Tibial artery (tissue), 4 donors: ENCODE results near the gene OXA1L.

Source experiments
- DNase-seq, 2 donors: peaks; one replicate each; pipeline ENCODE4 v3.0.0-alpha.2; 2019
- H3K27ac ChIP-seq, 2 donors: fragments of 200-600 bp; sonication (generic) in 1 of 2; 1 replicate in 1 of 2; 2 replicates in 1 of 2; pipeline ENCODE4 v1.5.1; 2018 to 2019; ENCODE audit warnings: mild to moderate bottlenecking in 1 of 2
- H3K27me3 ChIP-seq, 2 donors: fragments of 200-600 bp; sonication (generic) in 1 of 2; one replicate each; pipeline versions ENCODE4 v1.5.1 to v1.6.0; 2016 to 2019
- H3K36me3 ChIP-seq, 3 donors: fragments of 200-600 bp; sonication (generic) in 2 of 3; one replicate each; pipeline ENCODE4 v1.5.1; 2016 to 2019; ENCODE audit warnings: mild to moderate bottlenecking in 2 of 3
- H3K4me1 ChIP-seq, 4 donors: fragments of 200-600 bp; sonication (generic) in 2 of 4; 1 replicate in 3 of 4; 2 replicates in 1 of 4; pipeline ENCODE4 v1.5.1; 2016 to 2019
- H3K4me3 ChIP-seq, 2 donors: fragments of 200-600 bp; sonication (generic) in 1 of 2; 1 replicate in 1 of 2; 2 replicates in 1 of 2; pipeline ENCODE4 v1.5.1; 2018 to 2019; ENCODE audit warnings: mild to moderate bottlenecking in 2 of 2
- H3K9me3 ChIP-seq, 3 donors: fragments of 200-600 bp; sonication (generic) in 1 of 3; one replicate each; pipeline ENCODE4 v1.5.1; 2016 to 2019
- intact Hi-C: fragments of 100-400 bp; cut with DNase I; formaldehyde crosslinking; loops from one replicate; pipeline ENCODE4 v1.15.0; 2023; ENCODE audit warnings: low total_unique reads
- TF ChIP-seq, protein P1 (sequence below), 2 experiments: fragments of 200-600 bp in 1 of 2; fragments of 450-650 bp in 1 of 2; IDR thresholded peaks; one replicate each; pipeline ENCODE4 v1.5.1; 2017 to 2019; ENCODE audit warnings: antibody characterized with exemption in 2 of 2, mild to moderate bottlenecking in 1 of 2, moderate library complexity in 1 of 2

The OXA1L gene

DNA sequence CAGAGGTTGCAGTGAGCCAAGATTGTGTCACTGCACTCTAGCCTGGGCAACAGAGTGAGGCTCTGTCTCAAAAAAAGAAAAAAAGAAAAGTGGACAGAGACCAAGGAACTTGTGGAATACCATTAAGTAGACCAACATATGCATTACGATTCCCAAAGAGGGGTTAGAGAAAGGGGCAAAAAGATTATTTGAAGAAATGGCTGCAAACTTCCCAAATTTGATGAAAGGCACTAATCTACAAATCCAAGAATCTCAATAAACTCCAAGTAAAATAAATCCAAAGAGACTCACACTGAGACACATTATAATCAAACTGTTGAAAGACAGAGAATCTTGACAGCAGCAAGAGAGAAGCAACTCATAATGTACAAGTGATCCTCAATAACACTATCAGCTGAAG, 4.8 kb upstream of the OXA1L start:
- H3K4me1 ChIP-seq = peaks cover 0 to 7% (median 2%) of the 10 kb centered on the region in 4 donors
- H3K27ac ChIP-seq = no peak overlapping the region
- TF ChIP-seq, protein P1, sequence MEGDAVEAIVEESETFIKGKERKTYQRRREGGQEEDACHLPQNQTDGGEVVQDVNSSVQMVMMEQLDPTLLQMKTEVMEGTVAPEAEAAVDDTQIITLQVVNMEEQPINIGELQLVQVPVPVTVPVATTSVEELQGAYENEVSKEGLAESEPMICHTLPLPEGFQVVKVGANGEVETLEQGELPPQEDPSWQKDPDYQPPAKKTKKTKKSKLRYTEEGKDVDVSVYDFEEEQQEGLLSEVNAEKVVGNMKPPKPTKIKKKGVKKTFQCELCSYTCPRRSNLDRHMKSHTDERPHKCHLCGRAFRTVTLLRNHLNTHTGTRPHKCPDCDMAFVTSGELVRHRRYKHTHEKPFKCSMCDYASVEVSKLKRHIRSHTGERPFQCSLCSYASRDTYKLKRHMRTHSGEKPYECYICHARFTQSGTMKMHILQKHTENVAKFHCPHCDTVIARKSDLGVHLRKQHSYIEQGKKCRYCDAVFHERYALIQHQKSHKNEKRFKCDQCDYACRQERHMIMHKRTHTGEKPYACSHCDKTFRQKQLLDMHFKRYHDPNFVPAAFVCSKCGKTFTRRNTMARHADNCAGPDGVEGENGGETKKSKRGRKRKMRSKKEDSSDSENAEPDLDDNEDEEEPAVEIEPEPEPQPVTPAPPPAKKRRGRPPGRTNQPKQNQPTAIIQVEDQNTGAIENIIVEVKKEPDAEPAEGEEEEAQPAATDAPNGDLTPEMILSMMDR (IDR thresholded peaks at IDR 0.05) = no peak
- intact Hi-C loops = loop anchor here (10.0 kb wide), 1 partner anchor 73 kb away; the partner anchor contains the start of gene MMP14
- DNase-seq = no peak
- H3K4me3 ChIP-seq = no peak overlapping the region
- H3K36me3 ChIP-seq = peaks cover 0 to 10% (median 0%) of the 10 kb centered on the region in 3 donors
- no peaks in the 10 kb centered on the region for H3K27me3 ChIP-seq
- H3K9me3 ChIP-seq = peaks cover 0 to 9% (median 0%) of the 10 kb centered on the region in 3 donors

- Histone ChIP-seq H3K36me3 (peaks cover 11 to 20% (median 15%) of the 10 kb centered on the region in 3 donors), H3K27ac (no peak overlapping the region), H3K27me3 (no peaks in the 10 kb centered on the region), H3K9me3 (peaks cover 0 to 9% (median 0%) of the 10 kb centered on the region in 3 donors), H3K4me3 (no peak overlapping the region), H3K4me1 (peaks cover 0 to 19% (median 15%) of the 10 kb centered on the region in 4 donors)
- intact Hi-C loops = loop anchor here (10.0 kb wide), 1 partner anchor 70 kb away; the partner anchor contains the start of gene MMP14
- TF ChIP-seq, protein P1 (IDR thresholded peaks at IDR 0.05) = no peak
- DNase-seq = no peak
These were observed 2.1 kb upstream of the OXA1L start for GRCh38 chr14:22764382-22764781.

GRCh38 chr14:22767323-22767589, 768 bp downstream of the OXA1L start:
- Histone ChIP-seq H3K27ac (peak overlapping the region; percentile 74 to 88), H3K4me1 (peaks cover 0 to 19% (median 15%) of the 10 kb centered on the region in 4 donors), H3K4me3 (peak overlapping the region; percentile 73 to 83), H3K9me3 (no peaks in the 10 kb centered on the region), H3K36me3 (peaks cover 36 to 42% (median 39%) of the 10 kb centered on the region in 3 donors), H3K27me3 (no peaks in the 10 kb centered on the region)
- intact Hi-C loops = loop anchor here (10.0 kb wide), 1 partner anchor 68 kb away; the partner anchor contains the start of gene MMP14
- DNase-seq = no peak
- TF ChIP-seq, protein P1 (IDR thresholded peaks at IDR 0.05) = no peak

DNA sequence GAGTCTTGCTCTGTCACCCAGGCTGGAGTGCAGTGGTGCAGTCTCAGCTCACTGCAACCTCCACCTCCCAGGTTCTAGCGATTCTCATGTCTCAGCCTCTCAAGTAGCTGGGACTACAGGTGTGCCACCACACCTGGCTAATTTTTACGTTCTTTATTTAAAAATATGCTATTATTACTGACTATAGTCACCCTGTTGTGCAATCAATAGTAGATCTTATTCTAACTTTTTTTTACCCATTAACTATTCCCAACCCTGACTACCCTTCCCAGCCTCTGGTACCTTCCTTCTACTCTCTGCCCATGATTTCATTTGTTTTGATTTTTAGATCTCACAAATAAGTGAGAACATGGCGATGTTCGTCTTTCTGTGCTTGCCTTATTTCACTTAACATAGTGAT, 2.5 kb downstream of the OXA1L start:
- TF ChIP-seq, protein P1 (IDR thresholded peaks at IDR 0.05) = no peak
- peaks cover 0 to 19% (median 15%) of the 10 kb centered on the region in 4 donors for H3K4me1 ChIP-seq
- no peaks in the 10 kb centered on the region for H3K9me3 ChIP-seq
- H3K4me3 ChIP-seq = no peak overlapping the region
- peaks cover 49 to 58% (median 54%) of the 10 kb centered on the region in 3 donors for H3K36me3 ChIP-seq
- H3K27me3 ChIP-seq = no peaks in the 10 kb centered on the region
- H3K27ac ChIP-seq = no peak overlapping the region
- intact Hi-C loops = loop anchor here (10.0 kb wide), 1 partner anchor 66 kb away; the partner anchor contains the start of gene MMP14
- DNase-seq = no peak

- Histone ChIP-seq H3K4me3 (no peak overlapping the region), H3K36me3 (peaks cover 53 to 61% (median 57%) of the 10 kb centered on the region in 3 donors)
- intact Hi-C loops = loop anchor here (10.0 kb wide), 1 partner anchor 65 kb away; the partner anchor contains the start of gene MMP14
These were observed 2.9 kb downstream of the OXA1L start for GRCh38 chr14:22769369-22769768.

More at GRCh38 chr14:22769369-22769768, 2.9 kb downstream of the OXA1L start:
- TF ChIP-seq, protein P1 (IDR thresholded peaks at IDR 0.05) = no peak
- Histone ChIP-seq H3K27me3 (no peaks in the 10 kb centered on the region), H3K27ac (no peak overlapping the region), H3K4me1 (peaks cover 0 to 19% (median 15%) of the 10 kb centered on the region in 4 donors), H3K9me3 (no peaks in the 10 kb centered on the region)
- no peak for DNase-seq
